ENCODE data around the gene MEIS3.
A peak's percentile ranks its signal among the peaks of the same experiment; 100 is the strongest.

The MEIS3 gene

GRCh38 chr19:47419030-47419783 is at the start of gene MEIS3:
TSS of gene MEIS3 (minus strand) at chr19:47419527. CDS start at chr19:47419081, 446 bp downstream.
- DNase-seq, result no peak

GRCh38 chr19:47467914-47468313 is 48.6 kb upstream of the MEIS3 start:
- no peak for DNase-seq

GRCh38 chr19:47465957-47466356 is 46.6 kb upstream of the MEIS3 start:
- DNase-seq, result no peak

- no peak for DNase-seq
Measured at GRCh38 chr19:47464675-47465419, 45.5 kb upstream of the MEIS3 start.

GRCh38 chr19:47461876-47462275 is 42.5 kb upstream of the MEIS3 start:
- DNase-seq, result no peak

GRCh38 chr19:47459477-47459876 is 40.1 kb upstream of the MEIS3 start:
- no peak for DNase-seq

GRCh38 chr19:47458672-47459071 is 39.3 kb upstream of the MEIS3 start:
- no peak for DNase-seq

- no peak for DNase-seq
Measured at GRCh38 chr19:47456721-47457474, 37.6 kb upstream of the MEIS3 start.

- DNase-seq, result no peak
Measured at GRCh38 chr19:47450478-47450877, 31.2 kb upstream of the MEIS3 start.

- no peak for DNase-seq
Measured at GRCh38 chr19:47448360-47448727, 29.0 kb upstream of the MEIS3 start.

GRCh38 chr19:47447470-47448359 is 28.4 kb upstream of the MEIS3 start:
- DNase-seq, result peak; percentile 51

- DNase-seq, result peak; percentile 19
Measured at GRCh38 chr19:47446534-47447469, 27.5 kb upstream of the MEIS3 start.

- DNase-seq, result peak; percentile 68
Measured at GRCh38 chr19:47445937-47446402, 26.6 kb upstream of the MEIS3 start.

GRCh38 chr19:47445527-47445926 is 26.2 kb upstream of the MEIS3 start:
- no peak for DNase-seq

- DNase-seq, result peak; percentile 52
Measured at GRCh38 chr19:47444388-47444821, 25.1 kb upstream of the MEIS3 start.

- DNase-seq, result no peak
Measured at GRCh38 chr19:47443331-47443730, 24.0 kb upstream of the MEIS3 start.

- DNase-seq, result no peak
Measured at GRCh38 chr19:47438793-47439220, 19.5 kb upstream of the MEIS3 start.

- no peak for DNase-seq
Measured at GRCh38 chr19:47437500-47437899, 18.2 kb upstream of the MEIS3 start.

GRCh38 chr19:47436712-47437401 is 17.5 kb upstream of the MEIS3 start:
- DNase-seq, result peak; percentile 83

- no peak for DNase-seq
Measured at GRCh38 chr19:47435883-47436417, 16.6 kb upstream of the MEIS3 start.

Measured in CD4-positive, alpha-beta T cell treated with Interleukin-12 subunit alpha and Interleukin-12 subunit beta, for 1 hour (primary cell).